Neural cell (in vitro differentiated cells): ENCODE data around the gene CADPS2. TPM values are rescaled to one million over a fixed set of nuclear protein-coding genes. Genes with fewer than 3 reads are reported as not detected.

Experiments used
- H2AFZ ChIP-seq: fragments of 200-600, 300-800 bp; sonication (generic), shearing (Covaris generic); 2 replicates; pipeline ENCODE4 v1.6.0; 2014; ENCODE audit warnings: low read depth, mild to moderate bottlenecking, antibody characterized with exemption, low read length, moderate library complexity
- H3F3A ChIP-seq: fragments of 200-600 bp; shearing (Covaris generic); 2 replicates; pipeline ENCODE4 v1.6.1; 2016; ENCODE audit warnings: mild to moderate bottlenecking, moderate library complexity, mixed read lengths, antibody characterized with exemption, low read length; ENCODE audit not compliant: insufficient read depth, poor library complexity, severe bottlenecking
- H3K27ac ChIP-seq: fragments of 200-600, 300-800 bp; sonication (generic), shearing (Covaris generic); 2 replicates; pipeline ENCODE4 v1.5.1; 2014; ENCODE audit warnings: mild to moderate bottlenecking, low read length, moderate library complexity
- H3K27me3 ChIP-seq: fragments of 300-800, 200-600 bp; sonication (generic), shearing (Covaris generic); 2 replicates; pipeline ENCODE4 v1.6.0; 2014; ENCODE audit warnings: mild to moderate bottlenecking, low read depth, low read length, moderate library complexity; ENCODE audit not compliant: insufficient read depth
- H3K36me3 ChIP-seq: fragments of 300-800, 200-600 bp; sonication (generic), shearing (Covaris generic); 2 replicates; pipeline ENCODE4 v1.5.1; 2014; ENCODE audit warnings: mild to moderate bottlenecking, antibody characterized with exemption, low read length, moderate library complexity; ENCODE audit not compliant: insufficient read depth
- H3K4me2 ChIP-seq: fragments of 300-800, 200-600 bp; sonication (generic), shearing (Covaris generic); 2 replicates; pipeline ENCODE4 v1.6.0; 2014; ENCODE audit warnings: mild to moderate bottlenecking, low read length
- H3K4me3 ChIP-seq: fragments of 300-800, 200-600 bp; sonication (generic), shearing (Covaris generic); 2 replicates; pipeline ENCODE4 v1.5.1; 2014; ENCODE audit warnings: mild to moderate bottlenecking, low read length, moderate library complexity
- H3K79me2 ChIP-seq: fragments of 200-600 bp; shearing (Covaris generic); replicated peaks from 2 replicates; pipeline ENCODE4 v1.6.0; 2014; ENCODE audit warnings: mild to moderate bottlenecking, low read length, moderate library complexity; ENCODE audit not compliant: insufficient read depth
- H3K9ac ChIP-seq: fragments of 300-800, 200-600 bp; sonication (generic), shearing (Covaris generic); 2 replicates; pipeline ENCODE4 v1.6.1; 2016; ENCODE audit warnings: mild to moderate bottlenecking, low read length, mixed read lengths
- H3K9me2 ChIP-seq: fragments of 200-600 bp; shearing (Covaris generic); 2 replicates; pipeline ENCODE4 v1.6.1; 2016; ENCODE audit warnings: mild to moderate bottlenecking, low read length, mixed read lengths; ENCODE audit not compliant: insufficient read depth
- H3K9me3 ChIP-seq: fragments of 200-600, 300-800 bp; sonication (generic), shearing (Covaris generic); 2 replicates; pipeline ENCODE4 v1.6.1; 2016; ENCODE audit warnings: mild to moderate bottlenecking, mixed run types, low read length, moderate library complexity, mixed read lengths
- H4K20me1 ChIP-seq: fragments of 200-600 bp; shearing (Covaris generic); 2 replicates; pipeline ENCODE4 v1.6.1; 2016; ENCODE audit warnings: mild to moderate bottlenecking, mixed run types; ENCODE audit not compliant: insufficient read depth
- EP300 ChIP-seq: fragments of 450-650 bp; conservative IDR thresholded peaks from 2 replicates; pipeline ENCODE4 v1.6.1; 2014; ENCODE audit warnings: antibody characterized with exemption, mild to moderate bottlenecking, moderate library complexity; ENCODE audit not compliant: poor library complexity, severe bottlenecking
- EZH2 ChIP-seq: fragments of 200-600, 300-800 bp; shearing (Covaris generic), sonication (generic); IDR thresholded peaks from 2 replicates; pipeline ENCODE4 v1.6.1; 2014; ENCODE audit warnings: antibody characterized with exemption, low read length, borderline replicate concordance, mild to moderate bottlenecking; ENCODE audit not compliant: insufficient read depth, poor library complexity, severe bottlenecking
- MXI1 ChIP-seq: fragments of 450-650 bp; conservative IDR thresholded peaks from 2 replicates; pipeline ENCODE4 v1.6.1; 2014; ENCODE audit warnings: antibody characterized with exemption, mild to moderate bottlenecking; ENCODE audit not compliant: poor library complexity, severe bottlenecking
- POLR2AphosphoS5 ChIP-seq: IDR thresholded peaks from 2 replicates; pipeline ENCODE4 v1.6.1; 2012
- RAD21 ChIP-seq: fragments of 450-650 bp; conservative IDR thresholded peaks from 2 replicates; pipeline ENCODE4 v1.6.1; 2014; ENCODE audit warnings: antibody characterized with exemption, mild to moderate bottlenecking, moderate library complexity
- SMC3 ChIP-seq: fragments of 450-650 bp; conservative IDR thresholded peaks from 2 replicates; pipeline ENCODE4 v1.6.1; 2014; ENCODE audit warnings: antibody characterized with exemption, mild to moderate bottlenecking, moderate library complexity; ENCODE audit not compliant: poor library complexity
- TAF1 ChIP-seq: IDR thresholded peaks from 2 replicates; pipeline ENCODE4 v1.6.1; 2012; ENCODE audit warnings: low read depth
- polyA plus RNA-seq: library from polyadenylated mRNA; depleted of rRNA; stranded (reverse); fragments of >200 nt; gene quantifications from 2 replicates; pipeline ENCODE4 v1.2.3, GENCODE V29; 2014
- TF ChIP-seq, protein P1 (sequence below): fragments of 450-650 bp; IDR thresholded peaks from 2 replicates; pipeline ENCODE4 v1.5.1; 2014; ENCODE audit warnings: antibody characterized with exemption, mild to moderate bottlenecking, moderate library complexity; ENCODE audit not compliant: poor library complexity, severe bottlenecking
- TF ChIP-seq, protein P2 (sequence below): IDR thresholded peaks from 2 replicates; pipeline ENCODE4 v1.6.1; 2012; ENCODE audit warnings: borderline replicate concordance

The CADPS2 gene
- polyA plus RNA-seq, 1 donor from 2014 or later = 5.9 TPM

DNA sequence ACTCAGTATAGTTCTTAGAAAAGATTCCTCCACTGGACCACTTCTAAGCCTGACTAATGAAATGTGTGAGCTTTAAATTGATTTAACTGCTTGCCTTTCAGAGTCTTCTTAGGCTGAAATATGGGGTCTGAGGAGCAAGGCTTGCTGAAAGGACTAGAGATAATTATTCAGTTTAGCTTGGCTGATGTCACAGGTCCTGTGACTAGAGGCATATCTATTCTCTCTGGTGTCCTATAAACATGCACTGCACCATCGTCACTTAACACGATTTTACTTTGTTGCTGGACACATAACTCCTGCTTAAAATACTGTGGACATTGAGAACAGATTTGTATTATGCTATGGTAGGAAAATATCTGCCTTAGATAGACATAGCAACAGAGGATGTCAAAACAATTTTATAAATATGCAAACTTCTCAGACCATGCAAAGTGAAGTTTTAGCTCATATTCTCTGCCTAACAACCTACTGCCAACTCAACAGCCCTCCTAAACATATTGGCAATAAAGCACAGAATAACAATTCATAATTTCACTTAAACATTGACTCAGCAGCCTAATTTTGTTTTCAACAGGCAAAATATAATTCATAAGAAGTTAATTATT is 267.6 kb downstream of the CADPS2 start:
- no peaks in the 10 kb centered on the region for H3K27me3 ChIP-seq
- no peaks in the 10 kb centered on the region for H3F3A ChIP-seq
- H4K20me1 ChIP-seq = no peaks in the 10 kb centered on the region
- H3K27ac ChIP-seq = no peak overlapping the region
- no peaks in the 10 kb centered on the region for H3K9me3 ChIP-seq
- no peaks in the 10 kb centered on the region for H3K79me2 ChIP-seq
- TF ChIP-seq POLR2AphosphoS5 = no peak
- TF ChIP-seq EP300 = no peak
- TF ChIP-seq, protein P1, sequence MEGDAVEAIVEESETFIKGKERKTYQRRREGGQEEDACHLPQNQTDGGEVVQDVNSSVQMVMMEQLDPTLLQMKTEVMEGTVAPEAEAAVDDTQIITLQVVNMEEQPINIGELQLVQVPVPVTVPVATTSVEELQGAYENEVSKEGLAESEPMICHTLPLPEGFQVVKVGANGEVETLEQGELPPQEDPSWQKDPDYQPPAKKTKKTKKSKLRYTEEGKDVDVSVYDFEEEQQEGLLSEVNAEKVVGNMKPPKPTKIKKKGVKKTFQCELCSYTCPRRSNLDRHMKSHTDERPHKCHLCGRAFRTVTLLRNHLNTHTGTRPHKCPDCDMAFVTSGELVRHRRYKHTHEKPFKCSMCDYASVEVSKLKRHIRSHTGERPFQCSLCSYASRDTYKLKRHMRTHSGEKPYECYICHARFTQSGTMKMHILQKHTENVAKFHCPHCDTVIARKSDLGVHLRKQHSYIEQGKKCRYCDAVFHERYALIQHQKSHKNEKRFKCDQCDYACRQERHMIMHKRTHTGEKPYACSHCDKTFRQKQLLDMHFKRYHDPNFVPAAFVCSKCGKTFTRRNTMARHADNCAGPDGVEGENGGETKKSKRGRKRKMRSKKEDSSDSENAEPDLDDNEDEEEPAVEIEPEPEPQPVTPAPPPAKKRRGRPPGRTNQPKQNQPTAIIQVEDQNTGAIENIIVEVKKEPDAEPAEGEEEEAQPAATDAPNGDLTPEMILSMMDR = no peak
- TF ChIP-seq MXI1 = no peak
- TF ChIP-seq RAD21 = no peak
- no peak for TF ChIP-seq EZH2
- TF ChIP-seq SMC3 = no peak
- TF ChIP-seq TAF1 = no peak
- no peaks in the 10 kb centered on the region for H3K36me3 ChIP-seq
- no peak overlapping the region for H2AFZ ChIP-seq
- H3K9ac ChIP-seq = no peak overlapping the region
- no peaks in the 10 kb centered on the region for H3K9me2 ChIP-seq
- no peak overlapping the region for H3K4me3 ChIP-seq
- no peak overlapping the region for H3K4me2 ChIP-seq

DNA sequence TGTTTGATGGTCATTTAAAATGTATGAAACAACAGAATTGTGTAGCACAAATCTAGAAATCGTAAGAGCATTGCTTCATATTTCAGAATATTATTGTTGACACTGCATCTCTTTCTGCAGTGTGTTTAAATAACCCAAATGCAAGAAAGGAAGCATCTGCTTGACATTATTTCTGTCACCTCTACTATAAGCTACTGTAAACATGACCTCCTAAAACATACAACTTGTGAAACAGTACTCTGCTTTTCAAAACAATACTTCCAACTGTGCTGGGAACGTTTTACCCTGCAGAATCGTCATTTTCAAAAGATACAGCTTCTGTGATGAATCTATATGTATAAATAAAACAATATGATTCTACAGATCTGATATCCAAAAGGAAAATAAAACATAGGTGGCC is 269.3 kb downstream of the CADPS2 start:
- TF ChIP-seq, protein P1 = no peak
- TF ChIP-seq POLR2AphosphoS5 (no peak), TAF1 (no peak), SMC3 (no peak), EZH2 (no peak), EP300 (no peak), MXI1 (no peak), RAD21 (no peak)
- TF ChIP-seq, protein P2, sequence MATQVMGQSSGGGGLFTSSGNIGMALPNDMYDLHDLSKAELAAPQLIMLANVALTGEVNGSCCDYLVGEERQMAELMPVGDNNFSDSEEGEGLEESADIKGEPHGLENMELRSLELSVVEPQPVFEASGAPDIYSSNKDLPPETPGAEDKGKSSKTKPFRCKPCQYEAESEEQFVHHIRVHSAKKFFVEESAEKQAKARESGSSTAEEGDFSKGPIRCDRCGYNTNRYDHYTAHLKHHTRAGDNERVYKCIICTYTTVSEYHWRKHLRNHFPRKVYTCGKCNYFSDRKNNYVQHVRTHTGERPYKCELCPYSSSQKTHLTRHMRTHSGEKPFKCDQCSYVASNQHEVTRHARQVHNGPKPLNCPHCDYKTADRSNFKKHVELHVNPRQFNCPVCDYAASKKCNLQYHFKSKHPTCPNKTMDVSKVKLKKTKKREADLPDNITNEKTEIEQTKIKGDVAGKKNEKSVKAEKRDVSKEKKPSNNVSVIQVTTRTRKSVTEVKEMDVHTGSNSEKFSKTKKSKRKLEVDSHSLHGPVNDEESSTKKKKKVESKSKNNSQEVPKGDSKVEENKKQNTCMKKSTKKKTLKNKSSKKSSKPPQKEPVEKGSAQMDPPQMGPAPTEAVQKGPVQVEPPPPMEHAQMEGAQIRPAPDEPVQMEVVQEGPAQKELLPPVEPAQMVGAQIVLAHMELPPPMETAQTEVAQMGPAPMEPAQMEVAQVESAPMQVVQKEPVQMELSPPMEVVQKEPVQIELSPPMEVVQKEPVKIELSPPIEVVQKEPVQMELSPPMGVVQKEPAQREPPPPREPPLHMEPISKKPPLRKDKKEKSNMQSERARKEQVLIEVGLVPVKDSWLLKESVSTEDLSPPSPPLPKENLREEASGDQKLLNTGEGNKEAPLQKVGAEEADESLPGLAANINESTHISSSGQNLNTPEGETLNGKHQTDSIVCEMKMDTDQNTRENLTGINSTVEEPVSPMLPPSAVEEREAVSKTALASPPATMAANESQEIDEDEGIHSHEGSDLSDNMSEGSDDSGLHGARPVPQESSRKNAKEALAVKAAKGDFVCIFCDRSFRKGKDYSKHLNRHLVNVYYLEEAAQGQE = no peak
- no peak overlapping the region for H3K27ac ChIP-seq
- H3K36me3 ChIP-seq = no peaks in the 10 kb centered on the region
- no peak overlapping the region for H3K9ac ChIP-seq
- H3K27me3 ChIP-seq = no peaks in the 10 kb centered on the region
- H3K4me3 ChIP-seq = no peak overlapping the region
- H3F3A ChIP-seq = no peaks in the 10 kb centered on the region
- no peak overlapping the region for H2AFZ ChIP-seq
- no peaks in the 10 kb centered on the region for H4K20me1 ChIP-seq
- H3K4me2 ChIP-seq = no peak overlapping the region
- H3K9me3 ChIP-seq = no peaks in the 10 kb centered on the region
- H3K9me2 ChIP-seq = no peaks in the 10 kb centered on the region
- H3K79me2 ChIP-seq = no peaks in the 10 kb centered on the region
